ENCODE measurements around the gene PHLDA1. TPM values are rescaled to one million over a fixed set of nuclear protein-coding genes. Genes with fewer than 3 reads are reported as not detected.

The PHLDA1 gene
- total and polyA plus RNA-seq, 2 of the 13 experiments (the other 11 are each of a cell fraction or from before 2014, with no cell fraction given) = 33.8 to 41.0 TPM

DNA sequence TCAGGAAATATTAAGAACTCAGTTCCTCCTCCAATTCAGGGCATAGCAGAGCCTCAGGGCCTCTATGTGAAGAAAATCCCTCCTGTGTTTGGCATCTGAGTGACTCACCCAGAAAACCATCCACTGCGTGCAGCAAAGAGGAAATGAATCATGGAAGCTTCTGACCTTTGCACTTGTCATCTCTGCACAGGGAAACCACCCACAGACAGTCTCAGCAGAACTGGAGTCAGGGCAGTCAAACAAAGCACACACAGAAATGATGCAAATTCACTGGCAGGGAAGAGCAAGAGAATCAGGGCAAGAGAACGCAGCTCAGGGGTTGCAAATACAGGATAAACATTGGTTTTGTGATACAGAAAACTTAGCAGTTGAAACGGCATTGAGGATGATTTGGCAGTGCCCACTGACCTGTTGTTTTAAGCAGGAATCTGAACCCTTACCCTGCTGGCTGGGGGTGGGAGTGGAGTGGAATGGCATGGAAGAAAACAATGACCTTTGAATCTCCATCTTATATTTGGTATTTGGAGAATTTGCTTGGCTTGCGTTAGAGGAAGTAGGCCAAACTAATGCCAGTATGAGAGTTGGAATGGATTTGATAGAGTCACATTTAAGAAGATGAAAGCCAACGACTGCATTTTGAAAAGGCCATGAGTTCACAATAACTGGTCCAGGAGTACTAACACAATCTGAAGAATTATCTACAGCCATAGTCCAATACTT lies 53.5 kb downstream of the PHLDA1 start (continued):
- TF ChIP-seq, protein P1, sequence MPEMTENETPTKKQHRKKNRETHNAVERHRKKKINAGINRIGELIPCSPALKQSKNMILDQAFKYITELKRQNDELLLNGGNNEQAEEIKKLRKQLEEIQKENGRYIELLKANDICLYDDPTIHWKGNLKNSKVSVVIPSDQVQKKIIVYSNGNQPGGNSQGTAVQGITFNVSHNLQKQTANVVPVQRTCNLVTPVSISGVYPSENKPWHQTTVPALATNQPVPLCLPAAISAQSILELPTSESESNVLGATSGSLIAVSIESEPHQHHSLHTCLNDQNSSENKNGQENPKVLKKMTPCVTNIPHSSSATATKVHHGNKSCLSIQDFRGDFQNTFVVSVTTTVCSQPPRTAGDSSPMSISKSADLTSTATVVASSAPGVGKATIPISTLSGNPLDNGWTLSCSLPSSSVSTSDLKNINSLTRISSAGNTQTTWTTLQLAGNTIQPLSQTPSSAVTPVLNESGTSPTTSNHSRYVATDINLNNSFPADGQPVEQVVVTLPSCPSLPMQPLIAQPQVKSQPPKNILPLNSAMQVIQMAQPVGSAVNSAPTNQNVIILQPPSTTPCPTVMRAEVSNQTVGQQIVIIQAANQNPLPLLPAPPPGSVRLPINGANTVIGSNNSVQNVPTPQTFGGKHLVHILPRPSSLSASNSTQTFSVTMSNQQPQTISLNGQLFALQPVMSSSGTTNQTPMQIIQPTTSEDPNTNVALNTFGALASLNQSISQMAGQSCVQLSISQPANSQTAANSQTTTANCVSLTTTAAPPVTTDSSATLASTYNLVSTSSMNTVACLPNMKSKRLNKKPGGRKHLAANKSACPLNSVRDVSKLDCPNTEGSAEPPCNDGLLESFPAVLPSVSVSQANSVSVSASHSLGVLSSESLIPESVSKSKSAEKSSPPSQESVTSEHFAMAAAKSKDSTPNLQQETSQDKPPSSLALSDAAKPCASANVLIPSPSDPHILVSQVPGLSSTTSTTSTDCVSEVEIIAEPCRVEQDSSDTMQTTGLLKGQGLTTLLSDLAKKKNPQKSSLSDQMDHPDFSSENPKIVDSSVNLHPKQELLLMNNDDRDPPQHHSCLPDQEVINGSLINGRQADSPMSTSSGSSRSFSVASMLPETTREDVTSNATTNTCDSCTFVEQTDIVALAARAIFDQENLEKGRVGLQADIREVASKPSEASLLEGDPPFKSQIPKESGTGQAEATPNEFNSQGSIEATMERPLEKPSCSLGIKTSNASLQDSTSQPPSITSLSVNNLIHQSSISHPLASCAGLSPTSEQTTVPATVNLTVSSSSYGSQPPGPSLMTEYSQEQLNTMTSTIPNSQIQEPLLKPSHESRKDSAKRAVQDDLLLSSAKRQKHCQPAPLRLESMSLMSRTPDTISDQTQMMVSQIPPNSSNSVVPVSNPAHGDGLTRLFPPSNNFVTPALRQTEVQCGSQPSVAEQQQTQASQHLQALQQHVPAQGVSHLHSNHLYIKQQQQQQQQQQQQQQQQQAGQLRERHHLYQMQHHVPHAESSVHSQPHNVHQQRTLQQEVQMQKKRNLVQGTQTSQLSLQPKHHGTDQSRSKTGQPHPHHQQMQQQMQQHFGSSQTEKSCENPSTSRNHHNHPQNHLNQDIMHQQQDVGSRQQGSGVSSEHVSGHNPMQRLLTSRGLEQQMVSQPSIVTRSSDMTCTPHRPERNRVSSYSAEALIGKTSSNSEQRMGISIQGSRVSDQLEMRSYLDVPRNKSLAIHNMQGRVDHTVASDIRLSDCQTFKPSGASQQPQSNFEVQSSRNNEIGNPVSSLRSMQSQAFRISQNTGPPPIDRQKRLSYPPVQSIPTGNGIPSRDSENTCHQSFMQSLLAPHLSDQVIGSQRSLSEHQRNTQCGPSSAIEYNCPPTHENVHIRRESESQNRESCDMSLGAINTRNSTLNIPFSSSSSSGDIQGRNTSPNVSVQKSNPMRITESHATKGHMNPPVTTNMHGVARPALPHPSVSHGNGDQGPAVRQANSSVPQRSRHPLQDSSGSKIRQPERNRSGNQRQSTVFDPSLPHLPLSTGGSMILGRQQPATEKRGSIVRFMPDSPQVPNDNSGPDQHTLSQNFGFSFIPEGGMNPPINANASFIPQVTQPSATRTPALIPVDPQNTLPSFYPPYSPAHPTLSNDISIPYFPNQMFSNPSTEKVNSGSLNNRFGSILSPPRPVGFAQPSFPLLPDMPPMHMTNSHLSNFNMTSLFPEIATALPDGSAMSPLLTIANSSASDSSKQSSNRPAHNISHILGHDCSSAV (CRISPR knock-in tag; IDR thresholded peaks at IDR 0.05; ENCODE audit: borderline replicate concordance) = no peak
- TF ChIP-seq ELF4 (CRISPR knock-in tag; IDR thresholded peaks at IDR 0.05; ENCODE audit: borderline replicate concordance) (no peak; the same call in 1 of the 2 replicates), RARA (CRISPR knock-in tag; IDR thresholded peaks at IDR 0.05) (peak; percentile 95), HMG20B (CRISPR knock-in tag; conservative IDR thresholded peaks at IDR 0.05) (peak; percentile 47; the same call in 1 of the 2 replicates), RFX3 (CRISPR knock-in tag; IDR thresholded peaks at IDR 0.05) (0 out of 2 replicates have a peak, but pooled peaks have one; percentile 23), ARID2 (CRISPR knock-in tag; IDR thresholded peaks at IDR 0.05; ENCODE audit: borderline replicate concordance) (no peak), ATM (IDR thresholded peaks at IDR 0.05; ENCODE audit: borderline replicate concordance) (no peak), ZNF589 (CRISPR knock-in tag; conservative IDR thresholded peaks at IDR 0.05) (no peak), ZNF136 (CRISPR knock-in tag; IDR thresholded peaks at IDR 0.05; ENCODE audit: low read depth) (no peak; the same call in 1 of the 2 replicates), ZNF292 (CRISPR knock-in tag; IDR thresholded peaks at IDR 0.05; ENCODE audit: borderline replicate concordance, low read depth) (peak; percentile 99), REXO4 (CRISPR knock-in tag; IDR thresholded peaks at IDR 0.05; ENCODE audit: borderline replicate concordance) (no peak), MXI1 (IDR thresholded peaks at IDR 0.05; ENCODE audit: borderline replicate concordance, low read depth, low read length) (peak; percentile 28; the same call in 1 of the 3 replicates)
- TF ChIP-seq, protein P2, sequence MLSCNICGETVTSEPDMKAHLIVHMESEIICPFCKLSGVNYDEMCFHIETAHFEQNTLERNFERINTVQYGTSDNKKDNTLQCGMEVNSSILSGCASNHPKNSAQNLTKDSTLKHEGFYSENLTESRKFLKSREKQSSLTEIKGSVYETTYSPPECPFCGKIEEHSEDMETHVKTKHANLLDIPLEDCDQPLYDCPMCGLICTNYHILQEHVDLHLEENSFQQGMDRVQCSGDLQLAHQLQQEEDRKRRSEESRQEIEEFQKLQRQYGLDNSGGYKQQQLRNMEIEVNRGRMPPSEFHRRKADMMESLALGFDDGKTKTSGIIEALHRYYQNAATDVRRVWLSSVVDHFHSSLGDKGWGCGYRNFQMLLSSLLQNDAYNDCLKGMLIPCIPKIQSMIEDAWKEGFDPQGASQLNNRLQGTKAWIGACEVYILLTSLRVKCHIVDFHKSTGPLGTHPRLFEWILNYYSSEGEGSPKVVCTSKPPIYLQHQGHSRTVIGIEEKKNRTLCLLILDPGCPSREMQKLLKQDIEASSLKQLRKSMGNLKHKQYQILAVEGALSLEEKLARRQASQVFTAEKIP (CRISPR knock-in tag; IDR thresholded peaks at IDR 0.05; ENCODE audit: borderline replicate concordance) = no peak
- TF ChIP-seq, protein P3, sequence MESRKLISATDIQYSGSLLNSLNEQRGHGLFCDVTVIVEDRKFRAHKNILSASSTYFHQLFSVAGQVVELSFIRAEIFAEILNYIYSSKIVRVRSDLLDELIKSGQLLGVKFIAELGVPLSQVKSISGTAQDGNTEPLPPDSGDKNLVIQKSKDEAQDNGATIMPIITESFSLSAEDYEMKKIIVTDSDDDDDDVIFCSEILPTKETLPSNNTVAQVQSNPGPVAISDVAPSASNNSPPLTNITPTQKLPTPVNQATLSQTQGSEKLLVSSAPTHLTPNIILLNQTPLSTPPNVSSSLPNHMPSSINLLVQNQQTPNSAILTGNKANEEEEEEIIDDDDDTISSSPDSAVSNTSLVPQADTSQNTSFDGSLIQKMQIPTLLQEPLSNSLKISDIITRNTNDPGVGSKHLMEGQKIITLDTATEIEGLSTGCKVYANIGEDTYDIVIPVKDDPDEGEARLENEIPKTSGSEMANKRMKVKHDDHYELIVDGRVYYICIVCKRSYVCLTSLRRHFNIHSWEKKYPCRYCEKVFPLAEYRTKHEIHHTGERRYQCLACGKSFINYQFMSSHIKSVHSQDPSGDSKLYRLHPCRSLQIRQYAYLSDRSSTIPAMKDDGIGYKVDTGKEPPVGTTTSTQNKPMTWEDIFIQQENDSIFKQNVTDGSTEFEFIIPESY (CRISPR knock-in tag; IDR thresholded peaks at IDR 0.05) = peak; percentile 71
- TF ChIP-seq, protein P4, sequence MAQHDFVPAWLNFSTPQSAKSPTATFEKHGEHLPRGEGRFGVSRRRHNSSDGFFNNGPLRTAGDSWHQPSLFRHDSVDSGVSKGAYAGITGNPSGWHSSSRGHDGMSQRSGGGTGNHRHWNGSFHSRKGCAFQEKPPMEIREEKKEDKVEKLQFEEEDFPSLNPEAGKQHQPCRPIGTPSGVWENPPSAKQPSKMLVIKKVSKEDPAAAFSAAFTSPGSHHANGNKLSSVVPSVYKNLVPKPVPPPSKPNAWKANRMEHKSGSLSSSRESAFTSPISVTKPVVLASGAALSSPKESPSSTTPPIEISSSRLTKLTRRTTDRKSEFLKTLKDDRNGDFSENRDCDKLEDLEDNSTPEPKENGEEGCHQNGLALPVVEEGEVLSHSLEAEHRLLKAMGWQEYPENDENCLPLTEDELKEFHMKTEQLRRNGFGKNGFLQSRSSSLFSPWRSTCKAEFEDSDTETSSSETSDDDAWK (CRISPR knock-in tag; IDR thresholded peaks at IDR 0.05) = no peak
